ENCODE results near the gene PDSS2. TPM values are rescaled to one million over a fixed set of nuclear protein-coding genes. Genes with fewer than 3 reads are reported as not detected.

The PDSS2 gene
- total and polyA plus RNA-seq, 7 donors: 4.7 to 16.7 (median 9.3) TPM

DNA sequence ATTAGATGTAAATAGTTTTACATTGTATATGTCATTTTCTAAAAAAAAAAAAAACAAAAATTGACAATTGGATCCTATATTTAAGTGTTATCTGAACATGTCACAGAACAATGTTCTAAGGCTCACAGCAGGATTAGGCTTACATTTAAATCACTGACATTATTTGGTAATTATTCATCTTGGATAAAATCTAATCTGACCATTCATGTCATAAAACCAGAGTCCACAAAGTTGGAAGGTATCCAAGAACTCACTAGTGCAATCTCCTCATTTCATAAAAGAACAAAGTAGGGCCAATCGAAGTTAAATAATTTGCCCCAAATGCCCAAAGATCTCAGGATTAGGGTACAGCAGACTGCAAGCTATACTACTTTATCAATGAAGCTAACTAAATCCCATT is 73.0 kb downstream of the PDSS2 start:
- intact Hi-C loops (cut with DNase I): no loop called here

GRCh38 chr6:107383705-107384104 is 75.7 kb downstream of the PDSS2 start:
- Histone ChIP-seq H3K4me3 (no peak overlapping the region), H3K4me1 (no peaks in the 10 kb centered on the region), H3K27ac (no peak overlapping the region), H3K9me3 (no peaks in the 10 kb centered on the region), H3K36me3 (ENCODE audit: insufficient read depth in 1 of 2, low read depth in 1 of 2) (no peaks in the 10 kb centered on the region), H3K27me3 (ENCODE audit: insufficient read depth in 3 of 3, low read length in 2 of 3) (no peaks in the 10 kb centered on the region)
- intact Hi-C loops (cut with DNase I): no loop called here
- no peak for TF ChIP-seq CTCF (IDR thresholded peaks at IDR 0.05)
- ATAC-seq: no peak
- no peak for DNase-seq

More for the DNA sequence above, 73.0 kb downstream of the PDSS2 start:
- no peak for ATAC-seq
- no peak overlapping the region for H3K27ac ChIP-seq
- no peak for TF ChIP-seq CTCF (IDR thresholded peaks at IDR 0.05)
- DNase-seq: no peak
- 62 to 66% (median 63%) methylated on average over 1 of the region's 1 CpG for WGBS, 3 donors
- no peaks in the 10 kb centered on the region for H3K4me1 ChIP-seq
- no peak overlapping the region for H3K4me3 ChIP-seq
- no peaks in the 10 kb centered on the region for H3K36me3 ChIP-seq (ENCODE audit: insufficient read depth in 1 of 2, low read depth in 1 of 2)
- no peaks in the 10 kb centered on the region for H3K9me3 ChIP-seq
- no peaks in the 10 kb centered on the region for H3K27me3 ChIP-seq (ENCODE audit: insufficient read depth in 3 of 3, low read length in 2 of 3)

GRCh38 chr6:107374264-107374663 is 85.1 kb downstream of the PDSS2 start:
- WGBS, 3 donors: 93 to 100% (median 99%) methylated on average over 1 of the region's 1 CpG
- Histone ChIP-seq H3K27ac (no peak overlapping the region), H3K4me1 (no peaks in the 10 kb centered on the region), H3K36me3 (ENCODE audit: insufficient read depth in 1 of 2, low read depth in 1 of 2) (no peaks in the 10 kb centered on the region), H3K9me3 (no peaks in the 10 kb centered on the region), H3K27me3 (ENCODE audit: insufficient read depth in 3 of 3, low read length in 2 of 3) (no peaks in the 10 kb centered on the region), H3K4me3 (no peak overlapping the region)
- ATAC-seq (no peak), DNase-seq (no peak)
- intact Hi-C loops (cut with DNase I): no loop called here
- no peak for TF ChIP-seq CTCF (IDR thresholded peaks at IDR 0.05)

DNA sequence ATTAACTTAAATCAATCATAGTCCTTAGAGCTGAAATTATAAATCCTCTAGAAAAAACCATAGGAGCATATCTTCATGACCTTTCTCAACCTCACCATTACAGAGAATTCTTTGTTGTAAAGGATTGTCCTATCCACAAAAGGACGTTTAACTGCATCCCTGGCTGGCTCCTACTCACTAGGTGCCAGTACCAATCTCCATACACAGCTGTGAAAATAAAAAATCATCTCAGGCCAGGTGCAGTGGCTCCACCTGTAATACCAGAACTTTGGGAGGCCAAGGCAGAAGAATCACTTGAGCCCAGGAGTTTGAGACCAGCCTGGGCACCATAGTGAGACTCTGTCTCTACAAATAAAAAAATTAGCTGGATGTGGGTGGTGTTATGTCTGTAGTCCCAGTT is 89.9 kb downstream of the PDSS2 start:
- no peak for ATAC-seq

More for the DNA sequence above, 89.9 kb downstream of the PDSS2 start:
- H3K27me3 ChIP-seq (ENCODE audit: insufficient read depth in 3 of 3, low read length in 2 of 3): no peaks in the 10 kb centered on the region
- TF ChIP-seq CTCF (IDR thresholded peaks at IDR 0.05): no peak
- no peak overlapping the region for H3K4me3 ChIP-seq
- H3K9me3 ChIP-seq: no peaks in the 10 kb centered on the region
- no peak for DNase-seq
- H3K27ac ChIP-seq: no peak overlapping the region
- no peaks in the 10 kb centered on the region for H3K36me3 ChIP-seq (ENCODE audit: insufficient read depth in 1 of 2, low read depth in 1 of 2)
- WGBS, 3 donors: 45 to 47% (median 45%) methylated on average over 1 of the region's 1 CpG
- intact Hi-C loops (cut with DNase I): no loop called here
- no peaks in the 10 kb centered on the region for H3K4me1 ChIP-seq
